MCF 10A (cell line): ENCODE data around the gene PTPRT. TPM values are rescaled to one million over a fixed set of nuclear protein-coding genes. Genes with fewer than 3 reads are reported as not detected.

Experiments used
- BruUV-seq: library from RNA; stranded (reverse); fragments of 400-500 nt; replicated peaks from 2 replicates; lab custom pipeline; 2021; lab: Mats Ljungman, UMichigan
- CTCF ChIA-PET: fragments of 300-600 bp; sonication (Branson Sonifier 250); formaldehyde crosslinking; extraction: SDS; loops from one replicate; lab custom pipeline; 2021; ENCODE audit warnings: antibody characterized with exemption, inconsistent platforms; lab: Yijun Ruan, JAX
- POLR2A ChIA-PET: fragments of 300-600, 350-650 bp; sonication (Branson Sonifier 250); formaldehyde crosslinking; extraction: SDS; loops from one replicate; lab custom pipeline; 2020; ENCODE audit warnings: antibody characterized with exemption, inconsistent platforms; lab: Yijun Ruan, JAX
- DNase-seq: peaks from one replicate; pipeline ENCODE4 v3.0.0-alpha.2; 2018; ENCODE audit not compliant: unreplicated experiment
- H3K27ac Mint-ChIP-seq: one replicate; pipeline ENCODE4 v1.8.0; 2022; ENCODE audit warnings: mild to moderate bottlenecking, low read depth, mixed read lengths; ENCODE audit not compliant: unreplicated experiment
- H3K27me3 Mint-ChIP-seq: one replicate; pipeline ENCODE4 v1.8.0; 2022; ENCODE audit warnings: mixed read lengths; ENCODE audit not compliant: insufficient read depth, unreplicated experiment
- H3K36me3 Mint-ChIP-seq: one replicate; pipeline ENCODE4 v1.8.0; 2022; ENCODE audit warnings: mild to moderate bottlenecking, moderate library complexity, mixed read lengths; ENCODE audit not compliant: insufficient read depth, unreplicated experiment
- H3K4me1 Mint-ChIP-seq: one replicate; pipeline ENCODE4 v1.8.0; 2022; ENCODE audit warnings: mixed read lengths; ENCODE audit not compliant: insufficient read depth, unreplicated experiment
- H3K4me3 Mint-ChIP-seq: one replicate; pipeline ENCODE4 v1.8.0; 2022; ENCODE audit warnings: mild to moderate bottlenecking, moderate library complexity, mixed read lengths; ENCODE audit not compliant: unreplicated experiment
- H3K9me3 Mint-ChIP-seq: one replicate; pipeline ENCODE4 v1.8.0; 2022; ENCODE audit warnings: mixed read lengths; ENCODE audit not compliant: unreplicated experiment
- intact Hi-C: fragments of 100-400 bp; cut with micrococcal nuclease; formaldehyde crosslinking; loops from 2 replicates; pipeline ENCODE4 v1.14.1; 2022
- total RNA-seq: library from RNA; stranded (reverse); gene quantifications from 2 replicates; pipeline ENCODE4 v1.2.3, GENCODE V29; 2022
- TF ChIP-seq, protein P1 (sequence below): fragments of 200-600 bp; IDR thresholded peaks from one replicate; pipeline ENCODE4 v1.8.0; 2022; ENCODE audit warnings: antibody characterized with exemption, mild to moderate bottlenecking; ENCODE audit not compliant: unreplicated experiment

Gene PTPRT
- total RNA-seq, 1 experiment from 2014 or later = not detected

DNA sequence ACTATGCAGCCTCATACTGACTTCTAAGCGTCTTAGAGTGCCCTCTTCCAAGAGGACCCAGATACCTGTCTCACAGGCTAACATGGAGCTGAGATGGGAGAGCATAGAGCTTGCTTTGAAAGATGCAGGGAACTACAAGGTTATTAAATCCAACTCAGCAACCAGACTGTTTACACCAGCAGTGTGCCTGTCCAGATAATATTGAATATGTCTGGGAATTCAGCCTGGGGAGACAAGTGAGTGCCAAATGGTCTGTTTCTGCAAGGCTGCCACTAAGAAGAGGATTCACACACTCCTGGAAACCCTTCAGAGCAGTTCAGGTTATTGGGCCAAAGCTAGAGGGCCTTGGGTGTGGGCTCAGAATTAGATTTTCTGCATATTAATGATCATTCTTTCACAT is 547.8 kb downstream of the PTPRT start:
- POLR2A ChIA-PET = no interaction called here
- no peaks in the 10 kb centered on the region for H3K36me3 Mint-ChIP-seq
- DNase-seq = no peak
- CTCF ChIA-PET = no interaction called here
- H3K27me3 Mint-ChIP-seq = no peaks in the 10 kb centered on the region
- peaks cover 43% of the 10 kb centered on the region for H3K9me3 Mint-ChIP-seq
- no TSS peak for BruUV-seq
- no peaks in the 10 kb centered on the region for H3K4me1 Mint-ChIP-seq
- H3K27ac Mint-ChIP-seq = no peak overlapping the region
- TF ChIP-seq, protein P1, sequence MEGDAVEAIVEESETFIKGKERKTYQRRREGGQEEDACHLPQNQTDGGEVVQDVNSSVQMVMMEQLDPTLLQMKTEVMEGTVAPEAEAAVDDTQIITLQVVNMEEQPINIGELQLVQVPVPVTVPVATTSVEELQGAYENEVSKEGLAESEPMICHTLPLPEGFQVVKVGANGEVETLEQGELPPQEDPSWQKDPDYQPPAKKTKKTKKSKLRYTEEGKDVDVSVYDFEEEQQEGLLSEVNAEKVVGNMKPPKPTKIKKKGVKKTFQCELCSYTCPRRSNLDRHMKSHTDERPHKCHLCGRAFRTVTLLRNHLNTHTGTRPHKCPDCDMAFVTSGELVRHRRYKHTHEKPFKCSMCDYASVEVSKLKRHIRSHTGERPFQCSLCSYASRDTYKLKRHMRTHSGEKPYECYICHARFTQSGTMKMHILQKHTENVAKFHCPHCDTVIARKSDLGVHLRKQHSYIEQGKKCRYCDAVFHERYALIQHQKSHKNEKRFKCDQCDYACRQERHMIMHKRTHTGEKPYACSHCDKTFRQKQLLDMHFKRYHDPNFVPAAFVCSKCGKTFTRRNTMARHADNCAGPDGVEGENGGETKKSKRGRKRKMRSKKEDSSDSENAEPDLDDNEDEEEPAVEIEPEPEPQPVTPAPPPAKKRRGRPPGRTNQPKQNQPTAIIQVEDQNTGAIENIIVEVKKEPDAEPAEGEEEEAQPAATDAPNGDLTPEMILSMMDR = no peak
- intact Hi-C loops = no loop called here
- H3K4me3 Mint-ChIP-seq = no peak overlapping the region

DNA sequence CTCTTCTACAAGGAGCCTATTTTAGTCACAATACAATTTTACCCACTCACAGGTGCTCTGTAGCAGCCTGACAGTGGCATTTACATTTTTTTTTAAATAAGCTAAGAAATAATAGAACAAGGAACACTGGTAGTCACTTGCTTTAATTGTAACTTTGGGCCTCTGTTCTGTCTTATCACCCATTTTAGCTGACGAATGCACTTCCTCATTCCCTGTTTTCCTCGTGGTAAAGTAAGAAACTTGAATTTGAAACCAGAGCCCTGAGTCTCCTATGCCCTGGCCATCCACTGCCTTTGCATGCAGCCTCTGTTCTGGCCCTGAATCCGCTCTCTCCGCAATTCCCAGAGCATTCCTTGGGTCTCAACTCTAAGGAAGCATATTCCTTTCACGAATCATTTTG is 550.6 kb downstream of the PTPRT start:
- no peak for DNase-seq
- no peak overlapping the region for H3K27ac Mint-ChIP-seq
- ChIA-PET POLR2A (no interaction called here), CTCF (interaction anchor here (0.5 kb wide), 1 partner anchor 12 kb away, joined by 3 read pairs; no protein-coding TSS in a partner anchor)
- no peak overlapping the region for H3K4me3 Mint-ChIP-seq
- BruUV-seq = no TSS peak
- intact Hi-C loops = no loop called here
- H3K9me3 Mint-ChIP-seq = peaks cover 25% of the 10 kb centered on the region
- H3K27me3 Mint-ChIP-seq = no peaks in the 10 kb centered on the region
- no peaks in the 10 kb centered on the region for H3K36me3 Mint-ChIP-seq
- H3K4me1 Mint-ChIP-seq = no peaks in the 10 kb centered on the region
- TF ChIP-seq, protein P1 = no peak

DNA sequence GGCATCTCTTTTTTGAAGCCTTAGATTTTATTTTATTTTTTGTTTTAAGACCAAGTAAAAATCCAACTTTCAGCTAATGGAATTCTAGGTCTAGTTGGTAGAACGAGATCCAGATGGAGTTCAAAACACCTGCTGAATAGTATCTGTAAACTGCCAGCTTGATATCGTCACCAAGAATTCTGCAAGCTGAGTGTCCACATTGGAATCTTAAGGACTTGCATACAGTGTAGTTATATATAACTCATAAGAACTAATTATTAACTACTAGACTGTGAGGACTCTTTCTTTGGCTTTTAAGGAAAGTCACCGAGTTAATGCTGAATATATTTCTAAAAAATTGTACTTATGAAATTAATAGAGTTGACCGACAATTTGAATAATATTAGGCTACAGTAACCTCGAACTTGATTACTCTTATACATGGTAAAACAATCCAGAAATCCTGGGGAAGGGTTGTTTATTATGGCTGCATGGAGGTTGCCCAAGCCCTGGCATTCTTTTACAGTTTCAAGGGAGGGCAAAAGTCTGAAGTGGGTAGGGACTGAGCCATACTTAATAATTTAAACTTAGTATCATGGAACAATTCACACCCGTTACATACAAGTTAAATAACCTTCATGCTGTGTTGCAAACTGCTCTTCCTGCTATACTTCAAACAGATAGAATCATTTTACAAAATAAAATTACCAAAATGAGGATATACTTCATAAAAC is 553.9 kb downstream of the PTPRT start:
- Mint-ChIP-seq H3K4me1 (no peaks in the 10 kb centered on the region), H3K27me3 (no peaks in the 10 kb centered on the region), H3K9me3 (peaks cover 11% of the 10 kb centered on the region), H3K4me3 (no peak overlapping the region), H3K36me3 (no peaks in the 10 kb centered on the region), H3K27ac (no peak overlapping the region)
- CTCF ChIA-PET = no interaction called here
- POLR2A ChIA-PET = no interaction called here
- BruUV-seq = no TSS peak
- TF ChIP-seq, protein P1 = no peak
- intact Hi-C loops = no loop called here
- no peak for DNase-seq

GRCh38 chr20:42634156-42634555 is 555.5 kb downstream of the PTPRT start:
- Mint-ChIP-seq H3K4me1 (no peaks in the 10 kb centered on the region), H3K27ac (no peak overlapping the region), H3K27me3 (no peaks in the 10 kb centered on the region), H3K4me3 (no peak overlapping the region), H3K9me3 (peaks cover 10% of the 10 kb centered on the region), H3K36me3 (no peaks in the 10 kb centered on the region)
- TF ChIP-seq, protein P1 = no peak
- no TSS peak for BruUV-seq
- ChIA-PET POLR2A (no interaction called here), CTCF (no interaction called here)
- DNase-seq = no peak
- intact Hi-C loops = no loop called here
